Bone marrow (tissue), 2 donors: ENCODE measurements around the gene MAP3K9.
"Not testable (repeated sequence)": the region's sequence is repeated elsewhere in the genome, so short reads cannot be mapped to it uniquely, and the experiment has no call there.

Source experiments
- DNase-seq, 2 donors: peaks; one replicate each; lab custom pipeline; 2025; lab: John Stamatoyannopoulos, UW

The MAP3K9 gene

GRCh38 chr14:70809225-70810219 lies at the start of gene MAP3K9:
TSS of gene MAP3K9 (minus strand) at chr14:70809513. CDS start at chr14:70809171, 342 bp downstream.
- no peak for DNase-seq

- no peak for DNase-seq
These were observed 49.3 kb upstream of the MAP3K9 start for GRCh38 chr14:70858641-70859040.

DNA sequence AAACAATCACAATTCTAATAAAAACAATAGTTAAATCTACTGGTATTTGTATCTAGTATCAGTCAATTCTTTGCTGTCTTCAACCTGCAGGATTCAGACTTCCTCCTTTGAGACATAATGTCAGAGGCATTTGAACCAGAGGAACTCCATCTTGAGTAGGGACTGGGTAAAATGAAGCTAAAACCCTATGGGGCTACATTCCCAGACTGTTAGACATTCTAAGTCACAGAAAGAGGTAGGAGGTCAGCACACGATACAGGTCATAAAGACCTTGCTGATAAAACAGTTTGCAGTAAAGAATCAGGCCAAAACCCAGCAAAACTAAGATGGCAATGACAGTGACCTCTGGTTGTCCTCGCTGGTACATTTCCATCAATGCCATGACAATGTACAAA lies 48.2 kb upstream of the MAP3K9 start:
- no peak for DNase-seq

DNA sequence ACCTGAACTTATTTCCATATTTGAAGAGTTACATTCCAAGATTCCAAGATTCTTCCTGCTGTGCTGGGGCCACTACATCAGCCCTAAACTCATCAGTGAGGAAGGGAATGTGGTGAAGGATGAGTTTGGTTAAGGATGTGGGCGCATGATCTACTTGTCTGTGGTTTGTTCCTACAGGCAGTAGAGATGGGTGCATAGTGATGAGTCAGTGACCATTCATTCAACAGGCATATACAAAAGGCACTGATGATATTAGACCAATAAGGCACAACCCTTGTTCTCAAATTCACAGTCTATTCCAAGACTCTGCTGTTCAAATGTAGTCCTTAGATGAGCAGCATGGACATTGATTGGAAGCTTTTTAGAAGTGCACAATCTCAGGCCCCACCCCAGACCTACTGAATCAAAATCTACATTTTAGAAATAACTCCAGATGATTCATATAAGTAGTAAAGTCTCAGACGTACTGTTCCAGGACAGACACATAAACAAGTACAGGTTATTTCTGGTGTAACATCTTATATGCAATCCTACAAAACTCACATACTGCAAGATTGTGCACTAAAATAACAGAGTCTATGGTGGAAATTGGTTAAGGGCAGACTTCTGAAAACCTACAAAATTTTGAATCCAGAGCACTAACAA lies 47.7 kb upstream of the MAP3K9 start:
- no peak for DNase-seq

GRCh38 chr14:70855486-70855885 lies 46.2 kb upstream of the MAP3K9 start:
- no peak for DNase-seq

DNA sequence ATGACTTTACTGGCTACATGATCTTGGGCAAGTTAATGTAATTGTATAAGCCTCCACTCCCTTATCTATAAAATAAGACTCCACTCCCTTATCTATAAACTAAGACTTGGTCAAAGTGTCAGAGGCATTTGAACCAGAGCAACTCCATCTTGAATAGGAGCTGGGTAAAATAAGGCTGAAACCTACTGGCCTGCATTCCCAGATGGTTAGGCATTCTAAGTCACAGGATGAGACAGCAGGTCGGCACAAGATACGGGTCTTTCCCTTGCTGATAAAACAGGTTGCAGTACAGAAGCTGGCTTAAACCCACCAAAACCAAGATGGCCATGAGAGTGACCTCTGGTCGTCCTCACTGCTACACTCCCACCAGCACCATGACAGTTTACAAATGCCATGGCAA lies 44.3 kb upstream of the MAP3K9 start:
- DNase-seq: not testable (repeated sequence)

- no peak for DNase-seq
These were observed 38.2 kb upstream of the MAP3K9 start for GRCh38 chr14:70847406-70848090.

DNA sequence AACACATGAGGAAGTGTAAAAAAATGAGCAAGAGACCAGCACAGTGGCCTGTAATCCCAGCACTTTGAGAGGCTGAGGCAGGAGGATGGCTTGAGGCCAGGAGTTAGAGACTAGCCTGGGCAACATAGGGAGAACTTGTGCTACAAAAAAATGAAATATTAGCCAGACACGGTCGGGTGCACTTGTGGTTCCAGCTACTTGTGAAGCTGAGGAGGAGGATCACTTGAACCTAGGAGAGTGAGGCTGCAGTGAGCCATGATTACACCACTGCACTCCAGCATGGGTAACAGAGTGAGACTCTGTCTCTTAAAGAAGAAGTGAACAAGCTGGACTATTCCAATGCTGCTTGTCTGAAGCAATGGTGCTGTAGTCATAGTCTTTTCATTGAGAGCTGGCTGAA lies 36.3 kb upstream of the MAP3K9 start:
- DNase-seq: no peak

GRCh38 chr14:70842851-70843462 lies 33.6 kb upstream of the MAP3K9 start:
- DNase-seq: no peak

DNA sequence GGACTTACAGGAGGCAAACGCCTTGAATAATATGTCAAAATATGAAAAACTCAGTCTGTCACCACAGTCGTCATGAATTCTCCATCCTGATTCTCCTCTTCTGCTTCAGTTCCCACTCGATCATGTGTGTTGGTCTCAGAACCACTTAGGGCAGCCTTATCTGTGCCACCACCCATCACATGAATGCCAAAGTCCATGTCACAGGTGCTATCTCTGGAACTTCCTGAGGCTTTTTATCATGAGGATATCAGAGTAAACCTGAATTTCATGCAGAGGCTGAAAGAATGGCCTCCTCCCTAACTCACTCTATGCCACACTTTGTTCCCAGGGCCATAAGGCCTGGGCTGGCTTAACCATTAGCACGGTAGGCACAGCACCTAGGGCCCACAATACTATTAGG lies 28.8 kb upstream of the MAP3K9 start:
- no peak for DNase-seq

- DNase-seq: no peak
These were observed 27.6 kb upstream of the MAP3K9 start for GRCh38 chr14:70836946-70837345.

GRCh38 chr14:70833884-70834283 lies 24.6 kb upstream of the MAP3K9 start:
- no peak for DNase-seq

GRCh38 chr14:70832561-70833305 lies 23.4 kb upstream of the MAP3K9 start:
- DNase-seq: no peak

DNA sequence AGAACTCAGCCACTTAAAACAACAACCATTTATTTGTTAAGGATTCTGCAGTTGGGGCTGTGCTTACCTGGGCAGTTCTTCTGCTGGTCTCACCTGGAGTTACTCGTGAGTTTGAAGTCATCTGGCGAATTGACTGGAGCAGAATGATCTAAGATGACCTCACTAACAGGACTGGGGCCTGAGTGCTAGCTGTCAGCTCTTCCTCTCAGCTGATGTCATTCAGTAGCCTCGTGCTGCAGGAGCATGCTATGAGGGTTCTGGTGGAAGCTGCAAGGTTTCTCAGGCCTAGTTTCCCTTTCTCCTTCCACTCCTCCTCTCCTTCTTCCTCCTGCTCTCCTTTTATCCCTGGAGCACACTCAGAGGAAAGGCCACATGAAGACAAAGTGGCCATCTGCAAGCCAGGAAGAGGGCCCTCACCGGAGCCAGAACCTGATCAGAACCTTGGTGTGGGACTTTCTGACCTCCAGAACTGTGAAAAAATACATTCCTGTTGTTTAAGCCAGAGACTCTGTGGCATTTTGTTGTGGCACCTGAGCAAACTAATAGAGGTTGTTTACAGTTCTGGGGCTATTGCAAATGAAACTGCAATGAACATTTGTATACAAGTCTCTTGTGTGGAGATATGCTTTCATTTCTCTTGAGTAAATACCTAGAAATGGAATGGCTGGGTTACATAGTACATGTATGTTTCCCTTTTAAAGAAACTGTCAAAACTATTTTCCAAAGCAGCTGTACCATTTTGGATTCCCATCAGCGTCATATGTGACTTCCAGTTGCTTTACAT lies 21.9 kb upstream of the MAP3K9 start:
- no peak for DNase-seq

GRCh38 chr14:70828188-70828587 lies 18.9 kb upstream of the MAP3K9 start:
- DNase-seq: no peak

DNA sequence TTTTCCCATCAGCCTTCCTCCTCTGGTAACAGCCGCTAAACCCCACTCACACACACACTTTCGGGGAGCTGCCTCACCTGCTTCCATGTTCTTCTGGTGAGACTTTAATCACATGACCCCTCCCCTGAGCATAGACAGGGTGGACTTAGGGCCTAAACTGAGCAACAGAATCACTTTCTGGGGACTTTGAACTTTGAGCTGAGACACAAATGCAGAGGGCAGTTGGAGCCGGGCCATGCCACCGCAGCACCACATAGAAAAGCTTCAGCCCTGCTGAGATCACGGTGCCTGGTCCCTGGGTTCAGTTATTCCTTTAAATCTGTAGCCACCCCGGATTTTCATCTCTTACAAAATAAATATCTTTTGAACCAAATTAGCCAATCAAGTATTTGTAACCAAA lies 18.4 kb upstream of the MAP3K9 start:
- no peak for DNase-seq

GRCh38 chr14:70827347-70827746 lies 18.0 kb upstream of the MAP3K9 start:
- DNase-seq: no peak

- no peak for DNase-seq
These were observed 14.0 kb upstream of the MAP3K9 start for GRCh38 chr14:70823281-70823680.

DNA sequence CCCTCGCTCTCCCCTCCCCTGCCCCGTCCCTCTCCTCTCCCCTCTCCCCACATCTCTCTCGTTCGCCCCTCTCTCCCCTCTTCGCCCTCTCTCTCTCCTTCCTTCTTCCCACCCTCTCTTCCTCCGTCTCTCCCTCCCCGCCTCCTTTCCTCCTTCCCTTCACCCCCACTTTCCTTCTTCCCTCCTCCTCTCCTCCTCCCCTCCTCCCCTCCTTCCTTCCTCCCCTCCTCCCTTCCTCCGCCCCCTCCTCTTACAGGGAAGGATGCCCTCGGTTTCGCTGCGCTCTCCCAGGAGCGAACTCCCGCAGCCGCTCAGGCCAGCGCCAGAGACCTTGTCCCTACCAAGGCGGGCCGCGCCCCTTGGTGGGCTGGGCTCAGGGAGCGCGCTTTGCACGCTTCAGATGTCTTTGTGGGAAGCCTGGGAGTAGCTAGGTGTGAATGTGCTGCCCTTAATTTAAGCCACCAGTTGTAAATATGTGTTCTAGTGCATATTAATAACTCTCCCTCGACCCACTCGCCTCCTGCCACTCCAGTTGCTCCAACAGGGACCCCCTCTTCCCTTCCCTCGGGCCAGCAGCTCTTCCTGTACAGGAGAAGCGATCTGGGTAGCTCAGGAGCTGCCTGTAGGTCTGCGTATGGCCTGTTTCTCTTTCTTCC lies 13.3 kb upstream of the MAP3K9 start:
- no peak for DNase-seq
